NCI-H2196 (cell line): ENCODE measurements around the gene MCF2L.
"Not testable (repeated sequence)": the region's sequence is repeated elsewhere in the genome, so short reads cannot be mapped to it uniquely, and the experiment has no call there.

Experiments used
- DNase-seq: peaks from one replicate; lab custom pipeline; 2025; ENCODE audit not compliant: unreplicated experiment; lab: John Stamatoyannopoulos, UW

MCF2L gene

GRCh38 chr13:112968910-112969691 is at the start of gene MCF2L:
TSS of gene MCF2L (plus strand) at chr13:112969214. CDS start at chr13:112969380, 166 bp downstream.
- peak; percentile 40 for DNase-seq

- no peak for DNase-seq
Observed at GRCh38 chr13:112923962-112924361, 45.1 kb upstream of the MCF2L start.

GRCh38 chr13:112924365-112924764 is 44.6 kb upstream of the MCF2L start:
- DNase-seq: no peak

- no peak for DNase-seq
Observed at GRCh38 chr13:112926003-112926402, 43.0 kb upstream of the MCF2L start.

- DNase-seq: no peak
Observed at GRCh38 chr13:112926993-112927392, 42.0 kb upstream of the MCF2L start.

GRCh38 chr13:112928020-112928971 is 40.7 kb upstream of the MCF2L start:
- DNase-seq: no peak

- no peak for DNase-seq
Observed at GRCh38 chr13:112928972-112929782, 39.8 kb upstream of the MCF2L start.

GRCh38 chr13:112929783-112930055 is 39.3 kb upstream of the MCF2L start:
- DNase-seq: no peak

GRCh38 chr13:112930192-112930591 is 38.8 kb upstream of the MCF2L start:
- no peak for DNase-seq

GRCh38 chr13:112931028-112931934 is 37.7 kb upstream of the MCF2L start:
- DNase-seq: peak; percentile 57

GRCh38 chr13:112932971-112933370 is 36.0 kb upstream of the MCF2L start:
- DNase-seq: no peak

GRCh38 chr13:112933649-112934048 is 35.4 kb upstream of the MCF2L start:
- DNase-seq: no peak

- no peak for DNase-seq
Observed at GRCh38 chr13:112934078-112934477, 34.9 kb upstream of the MCF2L start.

- DNase-seq: no peak
Observed at GRCh38 chr13:112938680-112939079, 30.3 kb upstream of the MCF2L start.

GRCh38 chr13:112940236-112940635 is 28.8 kb upstream of the MCF2L start:
- peak; percentile 4 for DNase-seq

GRCh38 chr13:112941349-112941748 is 27.7 kb upstream of the MCF2L start:
- no peak for DNase-seq

- DNase-seq: not testable (repeated sequence)
Observed at GRCh38 chr13:112941765-112942164, 27.2 kb upstream of the MCF2L start.

GRCh38 chr13:112942689-112943308 is 26.2 kb upstream of the MCF2L start:
- peak; percentile 93 for DNase-seq

- peak; percentile 9 for DNase-seq
Observed at GRCh38 chr13:112943309-112944125, 25.5 kb upstream of the MCF2L start.
